GM12873 (cell line): ENCODE data around the gene ABCA5.

Experiments used
- TF ChIP-seq, protein P1 (sequence below): IDR thresholded peaks from 2 replicates; pipeline ENCODE4 v1.5.1; 2012; ENCODE audit warnings: low read depth, mild to moderate bottlenecking, moderate library complexity, low read length, control low read depth; ENCODE audit not compliant: insufficient read depth; ENCODE audit errors: missing control alignments

Gene ABCA5

DNA sequence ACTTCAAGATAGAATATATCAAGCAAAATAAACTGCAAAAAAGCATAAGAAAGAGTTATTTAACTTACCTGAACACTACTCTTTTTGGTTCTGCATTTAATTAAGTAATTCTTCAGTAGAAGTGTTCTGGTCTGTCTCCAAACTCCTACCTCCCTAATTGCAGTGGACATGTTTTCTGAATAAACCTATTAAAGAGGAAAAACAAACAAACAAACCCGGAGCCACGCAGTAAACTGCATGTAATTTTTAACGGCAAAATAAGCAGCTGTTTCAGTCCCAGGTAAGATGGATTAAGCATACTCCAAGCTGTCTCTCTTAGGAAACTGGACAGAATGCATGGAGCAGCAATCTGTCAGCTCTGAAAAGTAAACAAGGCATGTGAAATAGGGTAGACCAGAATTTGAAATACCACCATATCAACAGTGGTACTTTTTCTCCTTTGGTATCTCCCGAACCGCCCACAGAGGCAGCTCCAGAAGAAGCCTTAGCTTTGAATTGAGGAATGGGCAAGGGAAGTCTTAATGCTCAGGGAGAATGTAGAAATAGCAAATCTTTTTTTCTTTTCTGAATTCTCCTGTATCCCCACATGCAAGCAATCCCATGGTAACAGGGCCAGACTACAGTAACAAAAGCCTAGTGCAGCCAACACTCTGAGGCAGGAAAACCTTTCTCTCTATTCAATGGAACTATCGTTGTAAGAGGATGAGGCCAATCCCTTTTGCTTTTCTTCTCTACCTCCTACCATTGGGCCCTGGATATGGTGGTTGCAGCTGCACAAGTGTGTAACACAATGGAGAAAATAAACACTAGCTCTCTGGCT, 12.5 kb downstream of the ABCA5 start:
- TF ChIP-seq, protein P1, sequence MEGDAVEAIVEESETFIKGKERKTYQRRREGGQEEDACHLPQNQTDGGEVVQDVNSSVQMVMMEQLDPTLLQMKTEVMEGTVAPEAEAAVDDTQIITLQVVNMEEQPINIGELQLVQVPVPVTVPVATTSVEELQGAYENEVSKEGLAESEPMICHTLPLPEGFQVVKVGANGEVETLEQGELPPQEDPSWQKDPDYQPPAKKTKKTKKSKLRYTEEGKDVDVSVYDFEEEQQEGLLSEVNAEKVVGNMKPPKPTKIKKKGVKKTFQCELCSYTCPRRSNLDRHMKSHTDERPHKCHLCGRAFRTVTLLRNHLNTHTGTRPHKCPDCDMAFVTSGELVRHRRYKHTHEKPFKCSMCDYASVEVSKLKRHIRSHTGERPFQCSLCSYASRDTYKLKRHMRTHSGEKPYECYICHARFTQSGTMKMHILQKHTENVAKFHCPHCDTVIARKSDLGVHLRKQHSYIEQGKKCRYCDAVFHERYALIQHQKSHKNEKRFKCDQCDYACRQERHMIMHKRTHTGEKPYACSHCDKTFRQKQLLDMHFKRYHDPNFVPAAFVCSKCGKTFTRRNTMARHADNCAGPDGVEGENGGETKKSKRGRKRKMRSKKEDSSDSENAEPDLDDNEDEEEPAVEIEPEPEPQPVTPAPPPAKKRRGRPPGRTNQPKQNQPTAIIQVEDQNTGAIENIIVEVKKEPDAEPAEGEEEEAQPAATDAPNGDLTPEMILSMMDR, result no peak

DNA sequence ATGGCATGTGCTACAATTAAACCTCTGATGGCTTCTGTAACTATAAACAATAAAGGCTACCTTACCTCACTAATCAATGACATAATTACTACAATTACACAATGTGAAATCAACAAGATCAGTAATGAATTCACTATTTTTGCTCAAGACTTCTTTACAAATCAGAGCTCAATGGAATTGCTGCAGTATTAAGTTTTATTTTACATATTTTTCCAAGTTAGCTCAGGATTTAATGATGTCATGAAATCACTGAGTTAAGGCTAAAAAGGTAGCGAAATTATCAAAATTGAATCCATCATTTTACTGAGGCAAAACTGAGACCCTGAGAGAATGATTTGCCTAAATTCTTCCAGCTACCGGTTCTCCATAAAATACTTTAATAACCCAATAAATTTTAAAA, 21.8 kb downstream of the ABCA5 start:
- TF ChIP-seq, protein P1, result no peak

DNA sequence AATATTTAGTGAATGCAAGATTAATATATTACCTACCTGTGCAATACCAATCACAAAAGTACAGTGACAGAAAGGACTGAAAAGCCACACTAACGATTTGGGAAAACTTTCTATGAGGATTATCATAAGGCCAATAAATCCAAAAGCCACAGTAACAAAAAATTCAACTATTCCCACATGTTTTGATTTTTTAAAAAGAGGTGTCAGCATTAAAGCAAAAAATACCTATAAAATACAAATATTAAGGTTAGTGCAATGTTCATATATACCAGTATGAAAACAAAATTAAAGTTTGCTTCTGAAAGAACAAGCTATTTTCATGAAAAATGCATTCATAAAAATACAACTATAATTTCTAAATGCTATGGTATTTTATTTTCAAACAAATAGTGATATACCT, 24.3 kb downstream of the ABCA5 start:
- TF ChIP-seq, protein P1, result no peak

DNA sequence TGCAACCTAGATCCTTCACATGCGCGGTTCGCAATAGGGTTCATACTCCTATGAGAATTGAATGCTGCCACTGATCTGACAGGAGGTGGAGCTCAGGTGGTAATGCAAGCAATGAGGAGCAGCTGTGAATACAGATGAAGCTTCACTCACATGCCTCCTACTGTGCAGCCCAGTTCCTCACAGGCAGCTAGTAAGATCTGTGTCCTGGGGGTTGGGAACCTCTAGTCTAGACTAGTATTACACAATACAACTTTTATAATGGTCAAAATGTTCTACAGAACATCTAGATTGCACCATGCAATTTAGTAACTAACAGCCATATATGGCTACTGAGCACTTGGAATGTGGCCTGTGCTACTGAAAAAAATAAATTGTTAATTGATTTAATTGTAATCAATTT, 26.7 kb downstream of the ABCA5 start:
- TF ChIP-seq, protein P1, result no peak

DNA sequence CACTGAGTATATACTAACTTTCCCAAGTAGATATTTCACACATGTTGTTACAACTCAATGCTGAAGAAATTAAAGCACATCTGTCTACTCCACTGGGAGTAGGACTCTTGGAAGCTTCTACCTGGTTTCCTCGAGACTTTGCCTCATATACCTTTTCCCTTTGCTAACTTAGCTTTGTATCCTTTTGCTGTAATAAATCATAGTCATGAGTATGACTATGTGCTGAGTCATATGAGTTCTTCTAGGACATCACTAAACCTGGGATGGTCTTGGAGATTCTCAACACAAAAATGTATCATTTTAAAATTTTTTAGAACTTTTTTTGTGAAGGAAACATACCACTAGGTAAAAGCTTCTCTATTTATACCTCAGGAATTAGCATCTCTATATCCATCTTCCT, 39.8 kb downstream of the ABCA5 start:
- TF ChIP-seq, protein P1, result no peak

DNA sequence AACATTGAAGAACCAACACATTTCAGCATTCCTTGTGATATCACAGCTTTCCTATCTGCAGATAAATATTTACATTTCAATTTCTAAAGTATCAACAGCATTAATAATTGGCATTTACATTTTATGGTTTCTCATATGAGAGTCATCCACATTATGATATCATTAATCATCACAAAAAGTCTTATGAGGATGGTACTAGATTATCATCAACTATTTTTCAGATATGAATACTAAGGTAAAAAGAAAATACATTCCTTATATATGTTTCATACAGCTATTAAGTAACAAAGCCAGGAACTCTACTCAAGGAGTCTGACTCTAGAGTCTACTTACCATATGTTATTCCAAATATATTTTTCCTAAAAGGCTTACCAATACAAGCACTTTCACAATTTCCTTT, 40.7 kb downstream of the ABCA5 start:
- TF ChIP-seq, protein P1, result no peak

DNA sequence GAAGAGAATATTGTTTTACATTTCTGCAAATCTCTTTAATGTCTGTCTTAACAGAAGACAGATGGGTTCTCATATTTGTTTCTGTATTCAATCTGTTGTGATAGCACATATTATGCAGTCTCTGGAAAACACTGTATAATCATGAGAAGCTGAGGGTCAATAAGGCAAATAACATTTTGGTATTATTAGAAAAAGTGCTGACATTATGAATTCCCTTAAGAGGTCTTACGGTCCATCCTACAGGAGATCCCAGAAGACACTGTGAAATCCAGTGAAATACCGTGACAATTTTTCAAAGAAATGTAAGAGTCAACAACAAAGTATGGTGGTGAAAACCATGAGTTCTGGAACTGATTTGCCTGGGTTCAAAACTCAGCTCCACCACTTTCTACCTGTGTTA, 42.3 kb downstream of the ABCA5 start:
- TF ChIP-seq, protein P1, result no peak

DNA sequence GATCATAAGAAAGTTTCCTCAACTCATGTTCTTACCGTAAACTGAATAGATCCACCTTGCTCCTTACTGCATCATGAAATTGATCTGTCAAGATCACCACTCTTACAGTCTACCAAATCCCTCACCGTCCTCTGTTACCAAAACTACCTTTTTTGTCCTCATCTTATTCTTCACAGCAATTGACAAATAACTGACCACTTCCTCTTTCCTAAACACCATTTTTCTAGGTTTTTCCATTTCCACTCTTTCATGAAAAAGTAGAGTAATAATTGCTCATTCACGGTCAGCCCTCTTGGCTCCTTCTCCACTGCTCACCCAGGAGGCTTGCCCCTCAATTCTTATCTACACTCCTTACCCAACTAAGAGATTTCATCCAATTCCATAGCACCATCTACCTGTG, 44.9 kb downstream of the ABCA5 start:
- TF ChIP-seq, protein P1, result no peak
